ENCODE results near the gene TIAM2. TPM values are rescaled to one million over a fixed set of nuclear protein-coding genes. Genes with fewer than 3 reads are reported as not detected.

TIAM2 gene
- total RNA-seq, 4 donors from 2014 or later: 8.6 to 17.0 (median 14.8) TPM

DNA sequence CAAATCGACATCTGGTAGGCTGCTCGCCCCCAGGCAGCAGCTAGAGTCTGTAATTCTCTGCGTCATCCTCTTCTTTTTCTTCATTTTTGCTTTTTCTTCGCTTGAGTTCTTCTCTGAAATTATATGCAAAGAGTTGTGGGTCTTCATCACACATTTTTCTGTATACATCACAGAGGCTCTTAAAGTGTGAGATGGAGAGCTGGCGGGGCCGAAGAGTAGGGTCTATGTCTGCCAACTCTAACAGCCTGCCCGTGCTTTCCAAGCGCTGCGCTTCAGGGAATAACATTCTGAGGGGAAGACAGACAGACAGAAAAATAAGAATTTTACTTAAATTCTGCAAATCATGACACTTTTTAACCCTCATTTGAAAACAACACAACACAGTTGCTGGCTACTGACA lies 262.7 kb downstream of the TIAM2 start:
- no peak overlapping the region for H3K4me3 ChIP-seq
- H3K4me1 ChIP-seq: peaks cover 3 to 10% (median 9%) of the 10 kb centered on the region in 4 donors
- DNase-seq (ENCODE audit: extremely low spot score): no peak
- TF ChIP-seq POLR2A (IDR thresholded peaks at IDR 0.05; ENCODE audit: low read depth) (no peak), EP300 (IDR thresholded peaks at IDR 0.05) (no peak), POLR2AphosphoS5 (IDR thresholded peaks at IDR 0.05) (no peak)
- TF ChIP-seq, protein P1, sequence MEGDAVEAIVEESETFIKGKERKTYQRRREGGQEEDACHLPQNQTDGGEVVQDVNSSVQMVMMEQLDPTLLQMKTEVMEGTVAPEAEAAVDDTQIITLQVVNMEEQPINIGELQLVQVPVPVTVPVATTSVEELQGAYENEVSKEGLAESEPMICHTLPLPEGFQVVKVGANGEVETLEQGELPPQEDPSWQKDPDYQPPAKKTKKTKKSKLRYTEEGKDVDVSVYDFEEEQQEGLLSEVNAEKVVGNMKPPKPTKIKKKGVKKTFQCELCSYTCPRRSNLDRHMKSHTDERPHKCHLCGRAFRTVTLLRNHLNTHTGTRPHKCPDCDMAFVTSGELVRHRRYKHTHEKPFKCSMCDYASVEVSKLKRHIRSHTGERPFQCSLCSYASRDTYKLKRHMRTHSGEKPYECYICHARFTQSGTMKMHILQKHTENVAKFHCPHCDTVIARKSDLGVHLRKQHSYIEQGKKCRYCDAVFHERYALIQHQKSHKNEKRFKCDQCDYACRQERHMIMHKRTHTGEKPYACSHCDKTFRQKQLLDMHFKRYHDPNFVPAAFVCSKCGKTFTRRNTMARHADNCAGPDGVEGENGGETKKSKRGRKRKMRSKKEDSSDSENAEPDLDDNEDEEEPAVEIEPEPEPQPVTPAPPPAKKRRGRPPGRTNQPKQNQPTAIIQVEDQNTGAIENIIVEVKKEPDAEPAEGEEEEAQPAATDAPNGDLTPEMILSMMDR (IDR thresholded peaks at IDR 0.05): no peak
- H3K9me3 ChIP-seq: no peaks in the 10 kb centered on the region
- no peak overlapping the region for H3K27ac ChIP-seq (replicated peaks in 1 of 4)
- no peaks in the 10 kb centered on the region for H3K27me3 ChIP-seq
- WGBS: 88% methylated on average over 9 of the region's 9 CpGs
- intact Hi-C loops (cut with DNase I): no loop called here
- peaks cover 6 to 74% (median 29%) of the 10 kb centered on the region in 4 donors for H3K36me3 ChIP-seq

DNA sequence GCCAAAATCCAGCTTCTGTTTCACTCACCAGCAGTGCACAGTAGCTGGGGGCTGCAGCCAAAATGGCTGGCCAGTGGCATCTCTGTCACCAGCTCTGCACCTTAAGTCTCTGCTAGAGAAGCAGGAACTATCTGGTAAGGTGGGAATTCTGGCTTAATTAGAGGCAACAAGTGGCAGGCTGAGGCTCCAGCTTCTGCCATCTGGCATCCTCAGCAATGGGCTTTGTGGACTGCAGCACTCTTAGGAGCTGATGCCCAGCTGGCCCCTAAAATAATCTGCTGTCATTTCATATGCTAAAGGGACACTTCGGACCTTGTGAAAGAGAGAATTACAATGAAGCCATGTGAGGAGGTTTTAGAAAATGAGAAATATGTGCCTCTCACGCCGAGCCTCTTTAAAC lies 264.1 kb downstream of the TIAM2 start:
- TF ChIP-seq EP300 (IDR thresholded peaks at IDR 0.05) (no peak), POLR2A (IDR thresholded peaks at IDR 0.05; ENCODE audit: low read depth) (no peak), POLR2AphosphoS5 (IDR thresholded peaks at IDR 0.05) (no peak)
- TF ChIP-seq, protein P1 (IDR thresholded peaks at IDR 0.05): no peak

DNA sequence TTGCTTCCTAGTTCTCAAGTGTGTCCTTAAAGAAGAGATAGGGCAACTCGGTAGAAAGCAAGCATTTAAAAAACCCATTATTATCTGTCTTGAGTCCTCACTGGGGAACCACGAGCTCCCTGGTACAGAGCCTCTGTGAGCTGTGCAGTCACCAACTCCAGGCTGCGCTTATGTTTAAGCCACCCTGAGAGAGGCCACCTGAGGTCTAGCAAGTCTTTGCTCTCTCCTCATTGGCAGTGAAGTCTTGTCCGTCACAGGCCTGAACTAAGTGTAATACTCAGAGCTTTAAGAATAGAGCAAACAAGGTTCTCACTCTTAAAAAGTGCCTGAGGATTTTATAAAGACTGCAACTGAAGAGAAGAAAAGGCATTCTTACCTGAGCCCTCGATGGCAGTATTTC lies 264.8 kb downstream of the TIAM2 start:
- Histone ChIP-seq H3K4me3 (no peak overlapping the region), H3K4me1 (peaks cover 0 to 2% (median 0%) of the 10 kb centered on the region in 4 donors), H3K9me3 (no peaks in the 10 kb centered on the region), H3K27ac (replicated peaks in 1 of 4) (no peak overlapping the region), H3K36me3 (peaks cover 6 to 57% (median 28%) of the 10 kb centered on the region in 4 donors), H3K27me3 (no peaks in the 10 kb centered on the region)
- TF ChIP-seq POLR2A (IDR thresholded peaks at IDR 0.05; ENCODE audit: low read depth) (no peak), POLR2AphosphoS5 (IDR thresholded peaks at IDR 0.05) (no peak), EP300 (IDR thresholded peaks at IDR 0.05) (no peak)
- TF ChIP-seq, protein P1 (IDR thresholded peaks at IDR 0.05): no peak
- WGBS: 90% methylated on average over 5 of the region's 5 CpGs
- intact Hi-C loops (cut with DNase I): no loop called here
- DNase-seq (ENCODE audit: extremely low spot score): no peak

More for the DNA sequence above, 264.1 kb downstream of the TIAM2 start:
- WGBS: 89% methylated on average over 3 of the region's 3 CpGs
- H3K36me3 ChIP-seq: peaks cover 6 to 64% (median 29%) of the 10 kb centered on the region in 4 donors
- H3K27ac ChIP-seq (replicated peaks in 1 of 4): no peak overlapping the region
- DNase-seq (ENCODE audit: extremely low spot score): no peak
- H3K4me1 ChIP-seq: no peaks in the 10 kb centered on the region
- H3K9me3 ChIP-seq: no peaks in the 10 kb centered on the region
- no peak overlapping the region for H3K4me3 ChIP-seq
- no peaks in the 10 kb centered on the region for H3K27me3 ChIP-seq
- intact Hi-C loops (cut with DNase I): no loop called here

DNA sequence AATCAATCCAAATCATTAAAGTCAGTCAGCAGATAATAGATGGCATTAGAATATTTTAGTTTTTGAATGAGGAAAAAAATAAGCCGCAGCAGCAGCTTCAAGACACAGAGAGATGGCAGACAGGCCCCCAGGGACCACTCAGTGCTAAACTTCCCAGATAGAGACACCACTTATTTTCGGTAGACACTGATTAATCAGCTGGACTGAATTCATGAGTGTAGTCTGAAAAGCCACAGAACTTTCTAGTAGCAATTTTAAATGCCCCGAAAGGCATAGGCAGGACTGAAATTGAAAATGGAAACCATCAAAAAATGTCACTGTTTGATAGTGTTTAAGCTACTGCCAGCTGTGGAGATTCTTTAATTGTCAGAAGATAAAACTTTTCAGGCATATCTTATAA lies 265.6 kb downstream of the TIAM2 start:
- 51% methylated on average over 3 of the region's 3 CpGs for WGBS
- H3K4me1 ChIP-seq: peaks cover 0 to 4% (median 0%) of the 10 kb centered on the region in 4 donors
- peaks cover 6 to 50% (median 25%) of the 10 kb centered on the region in 4 donors for H3K36me3 ChIP-seq
- DNase-seq (ENCODE audit: extremely low spot score): no peak
- no peaks in the 10 kb centered on the region for H3K9me3 ChIP-seq
- TF ChIP-seq, protein P1 (IDR thresholded peaks at IDR 0.05): no peak
- TF ChIP-seq EP300 (IDR thresholded peaks at IDR 0.05) (no peak), POLR2A (IDR thresholded peaks at IDR 0.05; ENCODE audit: low read depth) (no peak), POLR2AphosphoS5 (IDR thresholded peaks at IDR 0.05) (no peak)
- no peak overlapping the region for H3K27ac ChIP-seq (replicated peaks in 1 of 4)
- no peak overlapping the region for H3K4me3 ChIP-seq
- H3K27me3 ChIP-seq: no peaks in the 10 kb centered on the region
- intact Hi-C loops (cut with DNase I): no loop called here

Data from esophagus muscularis mucosa (tissue), 4 donors.